NCI-H748 (cell line): ENCODE measurements around the gene ZBTB7C.

Experiments used
- DNase-seq: peaks from one replicate; lab custom pipeline; 2025; ENCODE audit not compliant: unreplicated experiment; lab: John Stamatoyannopoulos, UW

Gene ZBTB7C

DNA sequence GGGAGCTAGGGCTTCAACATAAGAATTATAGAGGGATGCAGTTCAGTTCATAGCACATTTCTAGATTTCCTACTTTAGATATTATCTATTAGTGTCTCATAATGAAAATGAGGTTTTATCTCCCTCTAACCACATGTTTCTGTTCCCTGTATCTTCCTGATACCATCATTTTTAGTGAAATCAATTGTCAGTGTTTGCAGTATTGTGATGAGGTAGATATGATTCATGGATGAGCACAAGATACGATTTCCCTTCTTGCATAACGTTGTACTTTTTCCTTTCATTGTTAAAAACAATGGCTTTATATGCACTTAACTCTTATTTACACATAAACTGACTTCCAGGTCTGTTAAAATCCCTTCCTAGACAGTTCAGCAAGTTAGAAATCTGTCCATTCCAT lies 211.4 kb downstream of the ZBTB7C start:
- DNase-seq: no peak

DNA sequence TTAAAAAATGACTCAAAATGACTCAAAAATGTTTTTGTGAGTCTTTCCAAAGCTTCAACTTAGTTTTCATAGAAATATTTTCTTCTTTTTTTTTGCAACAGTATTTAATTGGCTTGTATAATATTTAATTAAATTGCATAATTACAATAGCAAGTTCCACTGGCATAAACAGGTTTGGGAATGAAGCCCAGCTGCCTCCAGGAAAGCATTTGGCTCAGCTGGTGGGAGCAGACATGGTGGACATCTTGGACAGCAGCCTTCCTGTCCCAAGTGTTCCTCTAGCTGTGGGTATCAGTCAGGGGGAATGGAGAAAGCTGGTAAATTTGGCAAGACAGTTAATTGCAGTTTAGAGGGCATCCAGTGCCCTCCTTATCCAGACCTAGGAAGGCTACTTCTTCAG lies 213.4 kb downstream of the ZBTB7C start:
- DNase-seq: no peak

DNA sequence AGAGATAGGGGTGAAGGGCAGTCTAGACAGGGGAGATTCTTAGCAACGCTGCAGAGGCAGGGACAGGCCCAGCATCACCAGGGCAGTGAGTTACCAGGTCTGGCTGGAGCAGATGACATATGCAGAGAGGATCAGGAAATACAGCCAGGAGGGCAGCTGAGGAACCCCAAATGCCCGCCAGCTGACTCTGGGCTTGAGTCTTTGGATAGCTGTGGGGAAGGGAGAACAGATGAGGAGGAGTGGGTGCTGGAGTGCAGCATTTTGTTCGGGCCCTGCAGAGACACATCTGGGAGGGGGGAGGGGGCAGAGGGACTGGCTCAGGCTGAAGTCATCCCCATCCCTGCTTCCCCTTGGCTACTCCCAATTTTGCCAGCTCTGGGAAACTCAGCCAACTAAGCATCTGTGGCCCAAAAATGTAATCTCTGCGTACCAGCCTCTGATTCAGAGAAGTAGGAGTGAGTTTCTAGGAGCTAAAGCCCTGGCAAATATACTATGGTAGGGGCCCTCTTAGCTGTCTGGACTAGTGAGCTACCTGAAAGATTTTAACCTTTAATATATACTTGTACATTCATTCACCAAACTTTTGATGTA lies 214.5 kb downstream of the ZBTB7C start:
- no peak for DNase-seq

DNA sequence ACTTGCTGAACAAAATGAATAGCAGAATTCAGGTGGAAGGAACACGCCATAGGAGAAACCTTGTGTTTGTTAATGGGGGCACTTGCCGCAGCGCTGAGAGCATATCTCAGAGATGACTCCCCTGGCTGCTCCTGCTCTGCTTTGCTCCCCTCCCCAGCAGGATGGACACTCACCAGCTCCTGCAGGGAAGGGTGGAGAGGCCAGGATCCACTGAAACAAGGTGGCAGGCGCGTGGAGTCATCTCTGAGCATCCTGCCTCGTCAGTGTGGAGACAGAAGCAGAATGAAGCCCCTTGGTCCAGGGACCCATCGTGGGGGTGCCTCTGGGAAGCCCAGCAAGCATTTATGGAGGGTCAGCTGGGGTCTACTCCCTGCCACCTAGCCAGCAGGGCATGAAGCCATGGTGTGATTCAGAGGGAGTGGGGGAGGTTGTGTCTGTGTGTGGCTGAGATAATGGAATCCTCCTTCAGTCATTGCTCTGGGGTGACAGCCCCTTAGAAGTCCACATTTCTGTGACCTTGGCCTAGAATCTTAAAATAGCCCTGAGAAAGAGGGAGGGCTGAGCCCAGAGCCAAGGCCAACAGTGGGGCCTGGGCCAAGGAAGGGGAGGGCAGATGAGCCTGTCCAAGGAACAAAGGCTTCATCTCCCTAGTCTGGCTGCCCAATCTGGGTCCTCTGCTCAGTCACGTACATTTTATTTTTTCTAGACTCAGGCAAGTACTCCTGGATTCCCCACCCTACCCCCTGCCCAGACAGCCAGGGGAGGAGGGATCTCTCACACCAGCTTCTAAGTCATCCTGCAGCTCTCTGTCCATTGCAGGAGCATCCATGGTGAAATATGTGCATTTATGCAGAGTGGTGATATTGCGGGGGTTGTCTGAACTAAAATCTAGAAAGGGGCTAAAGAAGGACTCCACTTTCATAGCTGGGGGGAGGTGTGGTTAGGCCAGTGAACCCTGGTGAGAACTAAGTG lies 215.4 kb downstream of the ZBTB7C start:
- DNase-seq: no peak

- DNase-seq: no peak
Observed at GRCh38 chr18:48192542-48192941, 216.6 kb downstream of the ZBTB7C start.

DNA sequence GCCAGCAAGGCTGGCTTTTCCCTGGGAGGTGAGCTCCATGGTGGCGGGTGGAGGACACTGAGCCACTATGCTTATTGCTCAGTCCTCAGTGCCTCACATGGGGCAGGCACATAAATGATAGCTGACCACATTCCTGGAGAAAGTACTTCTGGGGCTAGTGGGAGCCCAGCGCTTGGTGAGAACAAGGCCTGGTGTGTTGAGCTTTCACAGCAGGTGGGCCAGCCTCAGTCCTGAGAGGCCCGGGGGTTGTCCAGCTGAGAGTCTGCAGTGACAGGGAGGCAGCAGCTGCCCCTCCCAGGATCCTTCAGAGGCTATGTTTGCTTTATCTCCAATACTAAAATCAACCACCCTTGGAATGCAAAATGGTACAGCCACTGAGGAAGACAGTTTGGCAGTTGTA lies 217.7 kb downstream of the ZBTB7C start:
- DNase-seq: no peak

GRCh38 chr18:48190994-48191393 lies 218.2 kb downstream of the ZBTB7C start:
- DNase-seq: no peak

- no peak for DNase-seq
Observed at GRCh38 chr18:48188609-48189008, 220.6 kb downstream of the ZBTB7C start.

GRCh38 chr18:48186861-48187260 lies 222.3 kb downstream of the ZBTB7C start:
- DNase-seq: no peak

DNA sequence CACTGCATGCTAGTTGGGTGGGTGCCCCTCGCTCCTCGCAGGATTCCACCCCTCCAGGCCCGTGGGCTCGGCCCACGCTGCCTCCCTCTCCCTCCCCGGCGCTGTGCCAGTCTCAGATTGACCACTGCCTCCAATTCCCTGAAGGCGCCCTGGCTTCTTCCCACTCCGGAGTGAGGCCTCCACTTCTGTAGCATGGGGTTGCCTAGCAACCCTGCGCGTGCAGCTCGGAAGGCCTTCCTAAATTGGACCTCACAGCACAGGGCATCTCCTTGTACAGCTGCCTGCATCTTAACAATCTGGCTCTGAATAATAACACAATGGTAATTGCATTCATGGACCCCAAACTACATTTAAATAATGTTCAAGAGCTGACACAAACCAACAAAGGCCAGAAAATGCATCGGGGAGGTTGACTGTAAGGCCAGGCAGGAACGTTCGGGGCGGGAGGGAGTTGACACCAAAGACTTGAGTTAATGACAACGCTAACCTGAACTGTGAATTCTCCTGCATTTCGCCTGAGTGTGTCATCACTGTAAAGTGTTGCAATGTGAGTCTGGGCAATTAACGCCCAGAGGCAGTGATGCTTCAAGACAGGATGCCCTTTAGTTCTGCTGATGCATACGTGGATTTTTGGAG lies 222.9 kb downstream of the ZBTB7C start:
- peak; percentile 77 for DNase-seq

DNA sequence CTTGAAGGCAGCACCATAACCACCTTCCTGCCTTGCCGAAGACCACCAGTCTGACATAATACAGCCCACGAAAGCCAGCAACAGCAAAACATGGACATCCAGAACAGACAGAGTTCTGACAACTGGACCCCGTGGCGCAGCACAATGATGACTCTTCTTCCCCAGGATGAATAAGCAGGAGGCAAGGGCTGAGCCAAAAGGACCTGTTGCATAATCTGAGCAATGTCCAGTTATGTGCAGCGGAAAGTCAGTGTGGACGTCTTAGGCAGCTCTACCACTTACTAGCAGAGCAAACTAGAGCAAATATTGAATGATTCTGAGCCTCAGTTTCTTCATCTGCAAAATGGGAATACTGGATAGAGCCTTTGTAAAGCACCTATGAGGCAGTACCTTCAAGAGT lies 225.1 kb downstream of the ZBTB7C start:
- DNase-seq: no peak

DNA sequence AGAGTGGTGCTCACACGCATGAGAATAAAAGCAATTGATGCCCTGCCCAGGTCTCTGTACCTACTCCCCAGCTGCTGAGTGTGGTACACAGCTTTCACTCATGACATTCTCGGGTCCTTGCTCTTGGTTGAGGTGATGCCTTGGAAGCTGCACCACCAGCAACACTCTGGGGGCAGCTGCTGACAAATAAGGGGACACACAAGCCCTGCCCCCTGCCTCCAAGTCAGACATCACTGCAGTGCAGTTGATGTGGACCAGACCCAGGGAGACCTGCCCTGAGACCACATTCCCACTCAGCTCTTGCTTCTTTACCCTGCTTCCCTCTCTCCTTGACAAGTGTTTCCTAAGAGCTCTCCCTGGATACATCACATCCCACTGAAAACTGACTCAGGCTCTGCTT lies 225.6 kb downstream of the ZBTB7C start:
- DNase-seq: no peak

GRCh38 chr18:48182779-48183178 lies 226.4 kb downstream of the ZBTB7C start:
- no peak for DNase-seq

DNA sequence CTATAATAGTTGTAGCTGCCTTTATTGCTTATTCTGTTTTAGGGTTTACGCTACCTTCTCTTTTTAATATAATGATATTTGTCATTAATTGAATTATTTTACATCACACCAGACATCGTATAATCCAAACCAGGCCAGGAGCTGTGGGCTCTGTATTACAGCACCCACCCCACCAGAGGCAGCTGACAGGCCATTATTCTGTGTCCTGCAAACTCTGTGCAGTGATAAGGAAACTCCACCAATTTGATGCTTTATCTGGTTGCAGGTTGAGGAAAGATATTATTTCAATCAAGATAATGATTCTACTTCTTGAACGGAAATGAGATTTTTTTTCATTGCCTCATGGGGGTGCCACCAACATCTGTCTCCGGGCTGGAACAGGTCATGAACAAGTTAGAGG lies 227.3 kb downstream of the ZBTB7C start:
- no peak for DNase-seq

GRCh38 chr18:48181087-48181823 lies 227.9 kb downstream of the ZBTB7C start:
- no peak for DNase-seq

DNA sequence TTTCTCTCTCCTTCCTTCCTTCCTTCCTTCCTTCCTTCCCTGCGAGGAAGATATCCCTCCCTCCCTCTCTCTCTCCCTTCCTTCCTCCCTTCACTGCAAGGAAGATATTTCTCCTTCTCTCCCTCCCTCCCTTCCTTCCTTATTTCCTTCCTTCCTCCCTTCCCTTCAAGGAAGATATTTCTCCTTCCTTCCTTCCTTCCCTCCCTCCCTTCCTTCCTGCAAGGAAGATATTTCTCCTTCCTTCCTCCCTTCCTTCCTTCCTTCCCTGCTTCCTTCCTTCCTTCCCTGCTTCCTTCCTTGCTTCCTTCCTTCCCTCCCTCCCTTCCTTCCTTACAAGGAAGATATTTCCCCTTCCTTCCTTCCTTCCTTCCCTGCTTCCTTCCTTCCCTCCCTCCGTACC lies 229.5 kb downstream of the ZBTB7C start:
- no peak for DNase-seq

- no peak for DNase-seq
Observed at GRCh38 chr18:48179001-48179400, 230.2 kb downstream of the ZBTB7C start.

- no peak for DNase-seq
Observed at GRCh38 chr18:48176909-48177308, 232.3 kb downstream of the ZBTB7C start.

DNA sequence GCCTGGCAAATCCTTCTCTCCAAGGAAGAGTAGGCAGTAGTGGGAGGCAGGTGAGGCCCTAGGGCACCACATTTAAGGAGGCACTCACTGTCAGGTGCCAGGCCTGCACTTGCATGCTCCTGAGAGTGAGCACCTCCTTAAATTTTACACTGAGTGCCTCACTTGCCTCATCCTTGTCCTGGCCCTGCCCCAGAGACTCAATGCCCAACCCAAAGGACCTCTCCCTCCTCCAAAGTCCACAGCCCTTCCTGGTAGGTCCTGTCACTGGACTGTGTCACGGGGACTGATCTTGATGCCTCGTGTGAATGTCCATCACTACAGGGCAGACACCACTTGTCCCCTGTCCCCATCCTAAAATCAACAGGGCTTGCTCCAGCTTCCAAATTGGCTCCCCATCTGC lies 235.6 kb downstream of the ZBTB7C start:
- DNase-seq: no peak

DNA sequence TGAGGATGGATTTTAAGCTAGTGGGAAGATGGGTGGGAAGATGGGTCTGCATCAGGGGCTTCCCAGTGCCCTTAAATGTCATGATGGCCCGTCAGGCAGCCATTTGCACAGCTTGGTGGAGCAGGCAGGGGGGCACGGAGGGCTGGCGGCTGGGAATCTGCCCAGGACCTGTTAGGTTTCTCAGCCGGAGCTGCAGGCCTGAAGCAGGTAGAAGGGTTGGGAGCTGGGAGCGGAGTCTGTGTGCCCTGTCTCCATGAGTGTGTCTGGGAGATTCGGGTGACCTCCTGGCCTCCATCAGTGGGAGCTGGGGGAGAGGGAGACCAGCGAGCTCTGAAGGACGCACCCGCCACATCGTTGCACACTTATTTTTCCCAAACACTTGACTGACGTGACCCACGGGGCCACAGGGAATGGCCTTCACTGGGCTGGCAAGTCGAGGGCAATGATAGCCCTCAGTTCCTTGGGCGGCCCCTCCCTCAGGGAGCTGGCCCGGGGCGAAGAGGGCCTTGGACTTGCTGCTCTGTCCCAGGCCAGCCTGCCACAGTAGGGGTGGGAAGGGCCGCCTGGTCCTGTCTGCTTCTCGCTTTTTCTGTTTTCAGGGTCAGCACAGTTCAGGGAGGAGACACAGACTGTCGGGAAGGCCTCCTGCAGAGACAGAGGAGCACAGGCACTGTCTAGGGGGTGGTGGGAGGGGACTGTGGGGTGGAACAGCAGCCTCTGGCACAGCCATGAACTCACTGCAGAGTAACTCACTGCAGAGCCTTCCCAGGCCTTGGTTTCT lies 236.8 kb downstream of the ZBTB7C start:
- DNase-seq: no peak
